GM21367 (cell line): ENCODE results near the gene INPP4B.
"Not testable (repeated sequence)": the region's sequence is repeated elsewhere in the genome, so short reads cannot be mapped to it uniquely, and the experiment has no call there.

Experiments used
- ATAC-seq: cut with Tn5 transposase; IDR thresholded peaks from one replicate; pipeline ENCODE4 v1.9.1; 2021; ENCODE audit not compliant: unreplicated experiment

INPP4B gene

DNA sequence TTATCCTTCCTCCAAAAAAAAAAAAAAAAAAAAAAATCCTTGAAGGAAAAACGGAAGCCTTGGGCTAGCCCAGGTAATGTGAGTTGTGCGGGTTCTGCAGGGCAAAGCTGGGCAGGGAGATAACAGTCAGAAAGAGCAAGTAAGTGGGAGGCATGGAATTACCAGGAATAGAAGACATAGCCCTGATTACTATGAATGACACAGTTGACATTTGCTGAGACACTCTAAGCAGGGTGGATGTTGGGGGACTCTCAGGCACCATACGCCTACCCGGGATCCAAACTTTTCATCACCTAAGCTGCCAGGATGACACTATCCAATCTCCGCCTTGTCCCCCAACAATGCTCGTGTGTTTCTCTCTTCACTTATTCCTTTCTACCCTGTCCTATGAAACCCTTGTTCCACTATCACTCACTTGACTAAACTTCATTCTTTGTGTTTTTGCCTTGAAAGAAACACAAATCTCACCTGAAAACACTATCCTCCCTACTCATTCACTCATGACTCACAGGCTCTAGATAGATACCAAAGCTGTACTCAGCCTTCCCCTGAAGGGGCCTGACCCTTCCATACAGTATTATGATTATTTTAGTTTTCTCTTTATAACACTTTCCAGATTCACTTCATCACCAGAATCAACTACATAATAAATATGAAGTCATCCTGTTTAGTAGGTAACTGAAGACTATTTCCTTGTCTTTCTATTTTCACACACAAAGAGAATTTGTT is 158.4 kb downstream of the INPP4B start:
- no peak for ATAC-seq

DNA sequence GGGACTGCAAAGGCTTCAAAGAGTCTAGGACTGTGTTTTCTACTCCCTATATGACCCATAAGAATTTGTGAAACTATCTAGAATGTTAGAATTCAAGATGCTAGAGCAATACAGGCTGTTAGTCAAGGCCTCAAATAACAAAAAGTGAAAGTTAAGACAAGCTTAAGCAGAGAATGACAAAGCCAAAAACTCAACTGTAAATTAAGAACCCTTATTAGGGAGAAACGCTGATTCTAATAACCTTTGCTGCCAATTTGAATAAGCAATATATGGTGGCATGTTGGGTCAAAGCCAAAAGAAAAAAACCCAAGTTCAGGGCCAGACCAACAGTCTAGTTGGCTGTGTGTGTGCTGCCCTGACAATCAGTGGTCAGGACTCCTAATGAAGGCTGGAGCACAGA is 160.0 kb downstream of the INPP4B start:
- no peak for ATAC-seq

DNA sequence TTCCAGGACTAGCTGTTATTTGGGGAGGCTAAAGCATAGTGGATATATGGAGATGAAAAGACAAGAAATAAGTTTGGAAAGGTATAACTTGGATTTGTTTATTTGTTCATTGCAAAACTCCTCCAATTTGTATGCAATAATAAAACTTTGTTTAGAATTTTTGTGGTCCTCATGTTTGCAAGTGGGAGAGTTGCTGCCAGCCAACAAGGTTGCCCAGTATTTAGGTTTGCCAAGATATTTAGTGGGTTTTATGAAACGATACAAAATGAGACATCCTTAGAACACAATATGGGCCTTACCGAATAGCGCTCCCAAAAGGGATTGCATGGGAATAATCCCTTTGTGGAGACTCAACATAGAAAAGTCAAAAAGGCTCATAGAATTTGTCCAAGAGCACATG is 162.1 kb downstream of the INPP4B start:
- ATAC-seq: no peak

DNA sequence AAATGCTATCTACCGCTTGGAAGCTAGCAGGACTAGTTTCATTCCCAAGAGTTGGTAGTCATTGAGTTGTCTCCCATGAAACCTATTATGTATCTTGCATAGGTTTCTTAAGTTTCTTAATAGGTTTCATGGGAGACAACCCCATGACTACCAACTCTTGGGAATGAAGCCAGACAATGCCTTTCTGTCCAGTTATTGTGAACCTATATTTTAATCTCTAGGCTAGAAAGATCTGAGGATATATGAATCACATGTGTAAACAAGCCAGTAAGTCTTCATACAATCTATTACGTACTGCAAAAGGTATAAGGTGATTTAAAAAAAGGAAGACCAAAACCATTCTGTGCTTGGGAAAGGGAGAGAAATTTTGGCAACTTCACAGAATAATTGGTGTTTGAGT is 162.6 kb downstream of the INPP4B start:
- no peak for ATAC-seq

DNA sequence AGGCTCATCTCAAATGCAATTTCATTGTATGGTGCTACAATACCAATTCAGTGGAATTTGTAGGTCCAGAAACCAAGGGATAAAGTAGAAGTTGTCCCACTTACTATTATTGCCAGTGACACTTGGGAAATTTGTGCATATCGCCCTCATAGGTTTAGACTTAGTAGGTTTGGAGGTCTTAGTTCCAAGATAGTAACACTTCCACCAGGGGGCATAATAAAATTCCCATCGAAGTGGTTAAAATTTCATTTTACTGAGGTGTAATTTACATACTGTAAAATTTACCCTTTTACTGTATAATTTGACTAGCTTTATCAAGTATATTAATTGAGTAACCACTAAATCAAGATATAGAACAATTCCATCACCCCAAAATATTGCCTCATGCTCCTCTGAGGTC is 174.6 kb downstream of the INPP4B start:
- no peak for ATAC-seq

DNA sequence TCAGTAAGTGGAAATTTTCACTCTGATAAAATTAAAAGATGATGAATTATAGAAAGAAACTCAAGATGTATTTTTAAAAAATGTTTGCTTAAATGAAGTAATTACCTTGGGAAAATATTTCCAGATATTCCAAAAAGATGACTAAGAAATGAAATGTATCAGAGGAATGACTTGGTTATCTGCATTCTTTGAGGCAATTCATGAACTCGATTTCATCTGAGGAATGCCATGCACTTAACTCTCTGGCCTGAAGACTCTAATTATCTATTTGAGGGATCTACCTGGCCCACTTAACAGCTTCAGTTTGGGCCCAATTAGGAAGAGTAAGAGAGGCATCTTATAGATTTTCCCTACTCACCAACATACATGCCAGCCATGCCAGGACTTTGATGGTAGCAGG is 182.3 kb downstream of the INPP4B start:
- ATAC-seq: no peak

DNA sequence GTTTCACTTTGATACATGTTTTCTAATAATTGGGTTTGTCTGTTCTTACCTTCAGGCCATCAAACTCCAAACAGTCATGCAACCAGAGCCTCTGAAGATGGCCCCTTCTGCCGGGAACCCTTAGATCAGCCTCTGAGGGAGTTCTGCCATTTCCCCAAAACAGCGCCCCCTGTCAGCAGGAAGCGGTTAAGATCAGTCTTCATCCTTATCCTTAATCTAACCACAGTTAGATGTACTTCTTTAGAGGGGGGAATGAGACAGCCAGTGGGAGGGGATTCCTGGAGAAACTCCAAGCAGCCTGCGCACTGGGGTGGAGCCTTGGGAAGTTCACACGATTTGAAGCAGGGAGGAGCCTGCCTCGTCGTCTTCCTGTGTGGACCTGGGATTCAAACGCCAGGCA is 185.4 kb downstream of the INPP4B start:
- ATAC-seq: no peak

DNA sequence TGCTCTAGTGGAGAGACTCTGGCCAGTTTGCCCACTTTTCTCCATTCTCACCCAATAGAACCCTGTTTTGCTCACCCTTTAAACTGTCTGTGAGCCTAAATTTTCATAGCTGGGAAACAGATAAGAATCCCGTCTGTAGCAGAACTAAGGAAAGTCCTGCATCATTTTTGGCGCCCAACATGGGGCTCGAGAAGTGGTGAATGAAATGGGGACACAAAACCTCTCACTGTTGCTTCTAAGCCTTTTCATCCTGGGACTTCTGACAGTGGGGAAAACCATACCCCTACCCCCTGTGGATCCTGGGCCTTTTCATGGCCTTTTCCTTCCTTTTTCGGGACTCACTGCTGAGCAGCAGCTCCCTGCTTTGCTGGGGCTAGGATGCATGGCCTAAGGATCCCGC is 189.9 kb downstream of the INPP4B start:
- ATAC-seq: no peak

DNA sequence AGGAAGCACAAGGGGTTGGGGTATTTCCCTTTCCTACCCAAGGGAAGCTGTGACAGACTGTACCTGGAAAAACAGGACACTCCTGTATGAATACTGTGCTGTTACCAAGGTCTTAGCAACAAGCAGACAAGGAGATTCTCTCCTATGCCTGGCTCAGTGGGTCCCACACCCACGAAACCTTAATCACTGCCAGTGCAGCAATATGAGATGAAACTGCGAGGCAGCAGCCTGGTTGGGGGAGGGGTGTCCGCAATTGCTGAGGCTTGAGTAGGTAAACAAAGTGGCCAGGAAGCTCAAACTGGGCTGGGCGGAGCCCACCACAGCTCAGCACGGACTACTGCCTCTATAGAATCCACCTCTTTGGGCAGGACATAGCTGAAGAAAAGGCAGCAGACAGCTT is 197.7 kb downstream of the INPP4B start:
- no peak for ATAC-seq

DNA sequence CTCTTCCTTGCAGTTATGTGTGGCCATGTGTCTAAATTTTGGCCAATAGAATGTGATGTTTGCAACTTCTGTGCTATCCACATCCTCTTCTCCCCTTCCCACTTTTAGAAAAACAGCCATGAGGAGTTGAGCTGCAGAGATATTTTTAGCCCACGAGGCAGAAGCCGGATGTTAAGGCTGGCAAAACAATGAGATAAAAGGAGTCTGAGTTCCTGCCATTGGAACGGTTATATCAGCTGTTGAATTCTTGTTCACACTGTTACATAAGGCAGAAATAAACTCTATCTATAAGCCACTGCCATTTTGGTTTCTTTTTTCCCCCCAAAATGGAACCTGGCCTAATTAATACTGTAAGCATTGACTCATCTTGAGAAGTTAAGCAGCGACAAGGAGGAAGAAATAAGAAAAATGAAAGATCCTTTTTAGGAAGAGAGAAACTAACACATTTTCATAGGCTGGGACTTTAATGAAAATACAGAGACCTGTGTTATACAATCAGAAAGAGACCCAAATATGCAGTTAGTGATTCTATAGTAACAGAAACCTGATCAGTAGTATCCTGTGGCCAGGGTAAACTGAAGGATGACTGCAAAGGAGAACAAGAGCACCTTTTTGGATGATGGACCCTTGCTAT is 200.5 kb downstream of the INPP4B start:
- ATAC-seq: no peak

DNA sequence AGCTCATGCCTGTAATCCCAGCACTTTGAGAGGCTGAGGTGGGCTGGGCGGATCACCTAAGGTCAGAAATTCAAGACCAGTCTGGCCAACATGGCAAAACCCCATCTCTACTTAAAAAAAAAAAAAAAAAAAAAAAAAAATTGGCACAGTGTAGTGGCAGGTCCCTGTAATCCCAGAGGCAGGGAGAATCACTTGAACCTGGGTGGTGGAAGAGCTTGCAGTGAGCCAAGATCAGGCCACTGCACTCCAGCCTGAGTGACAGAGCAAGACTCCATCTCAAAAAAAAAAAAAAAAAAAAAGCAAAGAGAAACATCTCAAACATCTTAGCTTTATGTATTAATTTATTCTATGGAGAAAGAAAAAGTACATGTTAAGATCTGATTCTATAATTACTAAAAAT is 201.5 kb downstream of the INPP4B start:
- ATAC-seq: not testable (repeated sequence)

DNA sequence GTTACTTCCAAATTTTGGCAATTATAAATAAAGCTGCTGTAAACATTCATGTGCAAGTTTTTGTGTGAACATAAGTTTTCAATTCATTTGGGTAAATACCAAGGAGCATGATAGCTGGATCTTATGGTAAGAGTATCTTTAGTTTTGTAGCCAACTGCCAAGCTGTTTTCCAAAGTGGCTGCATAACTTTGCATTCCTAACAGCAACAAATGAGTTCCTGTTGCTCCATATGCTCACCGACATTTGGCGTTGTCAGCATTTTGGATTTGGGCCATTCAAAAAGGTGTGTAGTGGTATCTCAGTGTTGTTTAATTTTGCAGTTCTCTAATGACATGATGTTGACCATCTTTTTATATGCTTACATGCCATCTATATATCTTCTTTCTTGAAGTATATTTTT is 208.5 kb downstream of the INPP4B start:
- no peak for ATAC-seq

DNA sequence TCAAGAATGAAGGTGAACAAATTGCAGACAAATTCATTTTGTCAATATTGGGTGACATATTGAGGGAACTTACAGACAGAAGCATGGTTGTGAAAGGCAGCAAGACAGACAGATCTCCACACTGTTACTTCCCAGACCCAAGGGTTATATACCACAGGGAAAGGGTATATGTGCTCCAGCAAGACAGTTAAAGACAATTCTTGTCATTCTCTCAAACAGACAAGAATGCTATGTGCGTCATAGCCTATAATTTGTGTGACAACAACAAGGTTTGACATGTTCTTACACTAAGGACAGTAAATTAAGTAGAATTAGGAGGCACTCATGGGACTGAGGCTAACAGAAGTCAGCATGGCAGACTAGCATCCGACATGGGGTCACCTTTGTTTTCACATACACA is 214.3 kb downstream of the INPP4B start:
- no peak for ATAC-seq

DNA sequence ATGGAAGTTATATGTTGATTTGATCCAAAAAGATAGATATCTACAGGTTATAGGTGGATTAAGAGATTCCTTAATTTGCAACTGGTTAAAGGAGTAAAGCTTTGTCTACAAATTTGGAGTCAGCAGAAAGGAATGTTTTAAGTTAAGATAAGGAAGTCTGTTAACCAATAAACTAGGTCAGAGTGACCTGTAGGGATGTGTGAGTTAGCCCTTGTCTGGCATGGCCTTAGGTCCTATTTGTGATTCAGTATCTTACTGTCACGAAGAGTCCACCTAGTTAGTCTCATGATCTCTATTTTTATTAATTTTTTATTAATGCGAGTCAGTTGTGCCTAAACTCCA is 230.8 kb downstream of the INPP4B start:
- ATAC-seq: no peak

DNA sequence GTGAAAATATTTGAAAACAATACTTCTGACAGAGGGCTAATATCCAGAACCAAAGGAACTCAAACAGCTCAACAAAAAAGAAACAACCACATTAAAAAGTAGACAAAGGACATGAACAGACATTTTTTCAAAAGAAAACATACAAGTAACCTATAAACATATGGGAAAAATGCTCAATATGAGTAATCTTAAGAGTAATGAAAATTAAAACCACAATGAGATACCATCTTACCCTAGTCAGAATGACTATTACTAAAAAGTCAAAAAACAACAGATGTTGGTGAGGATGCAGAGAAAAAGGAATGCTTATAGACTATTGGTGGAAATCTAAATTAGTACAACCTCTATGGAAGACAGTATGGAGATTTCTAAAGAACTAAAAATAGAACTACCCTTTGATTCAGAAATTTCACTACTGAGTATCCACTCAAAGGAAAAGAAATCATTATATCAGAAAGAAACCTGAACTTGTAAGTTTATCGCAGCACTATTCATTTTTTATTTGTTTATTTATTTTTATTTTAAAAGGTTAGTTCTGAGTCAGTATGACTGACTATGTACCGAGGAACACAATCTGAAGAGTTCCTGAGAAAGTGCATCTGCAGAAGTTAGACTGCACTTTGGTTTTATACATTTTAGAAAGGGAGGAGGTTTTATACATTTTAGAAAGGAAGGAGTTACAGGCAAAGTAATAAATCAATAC is 231.3 kb downstream of the INPP4B start:
- ATAC-seq: no peak

DNA sequence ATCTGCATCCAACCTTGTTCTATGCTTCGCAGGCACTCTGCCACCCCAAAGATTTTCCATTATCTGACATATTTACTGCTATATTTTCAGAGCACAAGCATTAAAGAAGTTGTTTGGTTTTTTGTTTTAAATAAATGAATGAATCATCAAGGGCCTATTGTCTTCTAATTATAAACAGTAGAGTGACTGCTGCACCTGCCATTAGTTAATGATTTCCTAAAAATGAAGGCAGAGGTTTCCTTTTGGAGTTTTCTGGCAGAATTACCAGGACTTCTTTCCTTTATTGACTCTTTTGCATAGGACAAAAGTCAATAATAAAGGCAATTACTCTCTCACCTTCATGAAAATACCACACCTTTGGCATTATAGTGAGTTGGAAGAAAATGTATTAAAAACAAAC is 238.1 kb downstream of the INPP4B start:
- ATAC-seq: no peak

DNA sequence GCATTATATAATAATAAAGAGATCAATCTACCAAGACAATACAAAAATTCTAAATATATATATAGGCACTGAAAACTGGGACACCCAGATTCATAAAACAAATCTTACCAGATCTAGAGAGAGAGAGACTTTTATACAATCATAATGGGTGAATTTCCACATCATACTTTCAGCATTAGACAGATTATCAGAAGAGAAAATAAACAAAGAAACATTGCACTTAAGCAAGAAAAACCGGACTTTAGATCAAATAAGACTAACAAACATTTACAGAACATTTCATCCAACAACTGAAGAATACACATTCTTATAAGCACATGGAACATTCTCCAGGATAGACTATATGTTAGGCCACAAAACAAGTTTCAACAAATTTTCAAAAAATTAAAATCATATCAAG is 245.1 kb downstream of the INPP4B start:
- no peak for ATAC-seq

DNA sequence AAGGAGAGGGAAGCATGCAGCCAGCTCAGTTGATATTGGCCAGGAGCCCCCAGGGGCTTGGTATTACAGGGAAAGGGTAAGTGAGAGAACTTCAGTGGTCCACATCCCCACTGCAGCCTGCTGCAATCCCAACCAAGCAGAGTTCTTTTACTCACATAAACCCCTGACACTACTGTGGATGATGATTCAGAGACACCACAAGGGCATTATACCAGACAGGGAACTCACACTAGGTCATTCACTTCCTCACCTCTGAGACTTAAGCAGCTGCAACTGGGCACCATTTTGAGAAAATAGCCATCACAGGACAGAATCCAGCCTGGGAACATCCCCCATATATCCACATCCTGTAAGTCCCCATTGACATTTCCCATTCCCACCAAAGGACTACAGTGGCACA is 248.0 kb downstream of the INPP4B start:
- ATAC-seq: no peak

DNA sequence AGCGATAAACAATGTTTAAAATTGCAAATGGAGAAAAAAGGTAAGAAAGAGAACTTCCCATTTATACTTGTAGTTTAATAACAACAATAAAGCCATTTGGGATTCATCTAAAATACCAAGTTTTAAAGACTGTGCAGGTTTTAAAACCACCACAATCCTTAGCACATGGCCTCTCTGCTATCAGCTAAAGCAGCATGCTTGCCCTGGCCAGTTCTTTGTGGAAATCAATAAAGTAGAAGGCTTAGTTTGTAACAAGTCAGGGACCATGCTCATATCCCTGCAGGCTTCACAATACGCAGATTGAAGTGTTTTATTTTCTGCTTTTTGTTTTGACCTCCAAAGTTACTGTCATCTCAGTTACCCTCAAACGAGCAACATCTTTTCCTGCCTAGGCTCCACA is 249.5 kb downstream of the INPP4B start:
- ATAC-seq: no peak

DNA sequence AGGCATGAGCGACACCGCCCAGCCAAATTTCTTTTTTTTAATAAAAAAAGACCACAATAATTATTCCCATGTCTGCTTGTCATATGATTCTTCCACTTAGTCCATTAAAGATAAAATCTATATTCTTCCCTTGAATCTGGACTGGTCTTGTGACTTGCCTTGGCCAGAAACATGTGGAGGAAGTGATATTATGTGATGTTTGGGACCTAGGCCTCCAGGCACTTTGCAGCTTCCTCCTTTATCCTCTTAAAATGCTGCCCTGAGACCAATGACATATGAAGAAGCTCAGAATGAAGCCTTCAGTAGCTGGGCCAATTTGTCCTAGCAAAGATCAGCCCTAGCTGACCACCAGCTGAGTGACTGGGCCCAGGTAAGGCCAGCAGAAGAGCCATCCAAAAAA is 250.0 kb downstream of the INPP4B start:
- ATAC-seq: no peak

DNA sequence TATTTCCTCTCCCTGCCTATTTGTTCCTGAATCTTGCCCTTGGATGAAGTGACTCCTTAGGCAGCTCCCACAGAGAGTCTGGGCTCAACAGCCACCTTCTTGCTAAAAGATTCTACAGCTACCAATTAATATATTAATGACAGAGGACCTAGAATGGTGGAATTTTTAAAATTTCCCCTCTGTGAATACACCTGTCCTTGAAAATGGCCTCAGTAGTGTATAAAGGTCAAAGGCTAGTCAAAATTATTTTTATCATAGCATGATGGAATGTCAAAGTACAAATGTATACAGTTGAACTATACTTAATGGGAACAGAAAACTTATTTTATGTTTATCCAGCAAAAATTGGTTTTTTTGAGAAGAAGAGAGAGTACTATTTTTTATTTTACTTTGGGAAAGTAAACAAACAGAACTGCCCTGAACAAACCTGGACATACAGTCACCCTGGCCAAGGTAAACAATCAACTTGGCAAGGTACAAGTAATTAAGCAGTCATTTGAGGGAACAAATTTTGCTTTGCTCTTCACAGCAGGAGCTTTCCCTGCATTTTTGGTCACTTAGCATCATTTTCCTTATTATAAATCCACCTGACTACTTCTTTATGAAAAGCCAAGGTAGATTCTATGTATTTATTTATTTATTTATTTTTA is 250.8 kb downstream of the INPP4B start:
- ATAC-seq: no peak

DNA sequence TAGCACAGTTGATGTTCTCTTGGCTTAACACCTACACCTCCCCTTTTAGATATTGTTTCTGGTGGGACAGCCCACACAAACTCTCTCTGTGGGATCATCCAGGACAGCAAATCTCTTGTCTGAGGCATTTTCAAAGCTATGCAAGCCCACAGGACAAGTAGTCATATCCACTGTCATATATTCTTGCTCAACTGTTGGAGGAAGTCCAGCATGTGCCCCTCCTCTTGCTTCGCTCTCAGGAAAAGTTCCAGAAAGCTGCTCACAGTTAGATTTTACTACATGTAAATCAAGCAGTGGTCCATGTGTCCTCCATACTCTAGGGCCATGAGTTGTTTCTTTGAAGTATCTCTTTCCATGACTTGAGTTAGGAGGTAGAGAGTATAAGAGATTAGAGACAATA is 260.7 kb downstream of the INPP4B start:
- no peak for ATAC-seq
